Stimulated activated memory B cell treated with anti-CD40 and anti-IgM and Interleukin-4, amounts not matched to agents 10 μg/mL and 1 μg/mL and 100 μg/mL, for 72 hours (primary cell): ENCODE results near the gene FGF10.

Experiments
- ATAC-seq: fragments of 150-1000 bp; cut with Tn5 transposase; 2 replicates; pipeline ENCODE4 v1.10.0; 2021
- H3K27ac Mint-ChIP-seq: one replicate; pipeline ENCODE4 v1.8.0; 2022; ENCODE audit warnings: mild to moderate bottlenecking, mixed read lengths
- H3K27me3 Mint-ChIP-seq: one replicate; pipeline ENCODE4 v1.8.0; 2022; ENCODE audit warnings: mixed read lengths
- H3K36me3 Mint-ChIP-seq: one replicate; pipeline ENCODE4 v1.8.0; 2022; ENCODE audit warnings: mixed read lengths
- H3K4me1 Mint-ChIP-seq: one replicate; pipeline ENCODE4 v1.8.0; 2022; ENCODE audit warnings: mixed read lengths
- H3K4me3 Mint-ChIP-seq: one replicate; pipeline ENCODE4 v1.8.0; 2022; ENCODE audit warnings: mild to moderate bottlenecking, moderate library complexity, mixed read lengths
- H3K9me3 Mint-ChIP-seq: one replicate; pipeline ENCODE4 v1.8.0; 2022; ENCODE audit warnings: mixed read lengths

FGF10 gene

GRCh38 chr5:44318883-44319282, 70.3 kb downstream of the FGF10 start:
- no peak for ATAC-seq
- Mint-ChIP-seq H3K9me3 (peaks cover 2% of the 10 kb centered on the region), H3K36me3 (no peaks in the 10 kb centered on the region), H3K27ac (no peak overlapping the region), H3K27me3 (no peaks in the 10 kb centered on the region), H3K4me1 (no peaks in the 10 kb centered on the region), H3K4me3 (no peak overlapping the region)

GRCh38 chr5:44312374-44312773, 76.8 kb downstream of the FGF10 start:
- Mint-ChIP-seq H3K36me3 (no peaks in the 10 kb centered on the region), H3K27me3 (no peaks in the 10 kb centered on the region), H3K9me3 (peaks cover 4% of the 10 kb centered on the region), H3K27ac (no peak overlapping the region), H3K4me3 (no peak overlapping the region), H3K4me1 (no peaks in the 10 kb centered on the region)
- ATAC-seq: no peak

GRCh38 chr5:44300551-44300950, 88.7 kb downstream of the FGF10 start:
- H3K27me3 Mint-ChIP-seq: no peaks in the 10 kb centered on the region
- no peaks in the 10 kb centered on the region for H3K4me1 Mint-ChIP-seq
- H3K27ac Mint-ChIP-seq: no peak overlapping the region
- no peaks in the 10 kb centered on the region for H3K36me3 Mint-ChIP-seq
- peaks cover 4% of the 10 kb centered on the region for H3K9me3 Mint-ChIP-seq
- H3K4me3 Mint-ChIP-seq: no peak overlapping the region
- ATAC-seq: no peak

GRCh38 chr5:44299394-44299793, 89.8 kb downstream of the FGF10 start:
- no peak for ATAC-seq
- H3K36me3 Mint-ChIP-seq: no peaks in the 10 kb centered on the region
- no peaks in the 10 kb centered on the region for H3K4me1 Mint-ChIP-seq
- no peak overlapping the region for H3K4me3 Mint-ChIP-seq
- no peak overlapping the region for H3K27ac Mint-ChIP-seq
- H3K27me3 Mint-ChIP-seq: no peaks in the 10 kb centered on the region
- H3K9me3 Mint-ChIP-seq: peaks cover 4% of the 10 kb centered on the region

- ATAC-seq: no peak
- peaks cover under 1% of the 10 kb centered on the region for H3K9me3 Mint-ChIP-seq
- H3K27ac Mint-ChIP-seq: no peak overlapping the region
- no peaks in the 10 kb centered on the region for H3K27me3 Mint-ChIP-seq
- H3K4me3 Mint-ChIP-seq: no peak overlapping the region
- H3K36me3 Mint-ChIP-seq: no peaks in the 10 kb centered on the region
- H3K4me1 Mint-ChIP-seq: no peaks in the 10 kb centered on the region
These were observed 94.7 kb downstream of the FGF10 start for GRCh38 chr5:44294516-44294915.

GRCh38 chr5:44292736-44293135, 96.5 kb downstream of the FGF10 start:
- Mint-ChIP-seq H3K9me3 (peaks cover 3% of the 10 kb centered on the region), H3K4me3 (no peak overlapping the region), H3K27ac (no peak overlapping the region), H3K36me3 (no peaks in the 10 kb centered on the region), H3K4me1 (no peaks in the 10 kb centered on the region), H3K27me3 (no peaks in the 10 kb centered on the region)
- ATAC-seq: no peak

- no peak overlapping the region for H3K27ac Mint-ChIP-seq
- no peaks in the 10 kb centered on the region for H3K36me3 Mint-ChIP-seq
- H3K4me1 Mint-ChIP-seq: no peaks in the 10 kb centered on the region
- H3K27me3 Mint-ChIP-seq: no peaks in the 10 kb centered on the region
- no peak overlapping the region for H3K4me3 Mint-ChIP-seq
- ATAC-seq: no peak
- H3K9me3 Mint-ChIP-seq: no peaks in the 10 kb centered on the region
These were observed 110.8 kb downstream of the FGF10 start for GRCh38 chr5:44278469-44278868.

GRCh38 chr5:44275908-44276307, 113.3 kb downstream of the FGF10 start:
- Mint-ChIP-seq H3K4me1 (no peaks in the 10 kb centered on the region), H3K36me3 (no peaks in the 10 kb centered on the region), H3K9me3 (peaks cover 9% of the 10 kb centered on the region), H3K27me3 (no peaks in the 10 kb centered on the region), H3K27ac (no peak overlapping the region), H3K4me3 (no peak overlapping the region)
- no peak for ATAC-seq

- Mint-ChIP-seq H3K36me3 (no peaks in the 10 kb centered on the region), H3K27ac (no peak overlapping the region), H3K4me3 (no peak overlapping the region), H3K27me3 (no peaks in the 10 kb centered on the region), H3K9me3 (peaks cover 9% of the 10 kb centered on the region), H3K4me1 (no peaks in the 10 kb centered on the region)
- no peak for ATAC-seq
These were observed 113.9 kb downstream of the FGF10 start for GRCh38 chr5:44275329-44275728.

- H3K27me3 Mint-ChIP-seq: no peaks in the 10 kb centered on the region
- no peak overlapping the region for H3K27ac Mint-ChIP-seq
- H3K36me3 Mint-ChIP-seq: no peaks in the 10 kb centered on the region
- H3K9me3 Mint-ChIP-seq: peaks cover 6% of the 10 kb centered on the region
- no peaks in the 10 kb centered on the region for H3K4me1 Mint-ChIP-seq
- no peak overlapping the region for H3K4me3 Mint-ChIP-seq
- no peak for ATAC-seq
These were observed 121.3 kb downstream of the FGF10 start for GRCh38 chr5:44267909-44268308.

- Mint-ChIP-seq H3K4me3 (no peak overlapping the region), H3K27ac (no peak overlapping the region), H3K27me3 (no peaks in the 10 kb centered on the region), H3K4me1 (no peaks in the 10 kb centered on the region), H3K36me3 (no peaks in the 10 kb centered on the region), H3K9me3 (peaks cover 8% of the 10 kb centered on the region)
- no peak for ATAC-seq
These were observed 122.2 kb downstream of the FGF10 start for GRCh38 chr5:44266882-44267576.

GRCh38 chr5:44265713-44266112, 123.5 kb downstream of the FGF10 start:
- no peak for ATAC-seq

GRCh38 chr5:44260793-44261192, 128.4 kb downstream of the FGF10 start:
- Mint-ChIP-seq H3K4me3 (no peak overlapping the region), H3K9me3 (peaks cover 3% of the 10 kb centered on the region), H3K27me3 (no peaks in the 10 kb centered on the region), H3K4me1 (no peaks in the 10 kb centered on the region), H3K36me3 (no peaks in the 10 kb centered on the region), H3K27ac (no peak overlapping the region)
- ATAC-seq: no peak

More at GRCh38 chr5:44265713-44266112, 123.5 kb downstream of the FGF10 start:
- no peaks in the 10 kb centered on the region for H3K36me3 Mint-ChIP-seq
- no peaks in the 10 kb centered on the region for H3K27me3 Mint-ChIP-seq
- peaks cover 3% of the 10 kb centered on the region for H3K9me3 Mint-ChIP-seq
- no peak overlapping the region for H3K4me3 Mint-ChIP-seq
- no peak overlapping the region for H3K27ac Mint-ChIP-seq
- H3K4me1 Mint-ChIP-seq: no peaks in the 10 kb centered on the region

- no peak for ATAC-seq
- Mint-ChIP-seq H3K36me3 (no peaks in the 10 kb centered on the region), H3K27ac (no peak overlapping the region), H3K4me1 (no peaks in the 10 kb centered on the region), H3K9me3 (peaks cover 3% of the 10 kb centered on the region), H3K27me3 (no peaks in the 10 kb centered on the region), H3K4me3 (no peak overlapping the region)
These were observed 131.4 kb downstream of the FGF10 start for GRCh38 chr5:44257653-44258365.

- no peak overlapping the region for H3K4me3 Mint-ChIP-seq
- no peak overlapping the region for H3K27ac Mint-ChIP-seq
- no peak for ATAC-seq
- H3K4me1 Mint-ChIP-seq: no peaks in the 10 kb centered on the region
- no peaks in the 10 kb centered on the region for H3K9me3 Mint-ChIP-seq
- H3K36me3 Mint-ChIP-seq: no peaks in the 10 kb centered on the region
- no peaks in the 10 kb centered on the region for H3K27me3 Mint-ChIP-seq
These were observed 132.0 kb downstream of the FGF10 start for GRCh38 chr5:44257221-44257620.
